BE2C (cell line): Measurements from ENCODE around the gene ERF.

ENCODE experiments used
- DNase-seq: peaks from one replicate; pipeline ENCODE4 v3.0.0-alpha.2; 2020
- H3K27me3 ChIP-seq: fragments of 250-450 bp; sonication (Bioruptor Pico); 2 replicates; pipeline ENCODE4 v1.5.1; 2020; ENCODE audit warnings: mild to moderate bottlenecking
- H3K36me3 ChIP-seq: fragments of 250-450 bp; sonication (Bioruptor Pico); 2 replicates; pipeline ENCODE4 v1.5.1; 2020; ENCODE audit warnings: mild to moderate bottlenecking
- H3K4me1 ChIP-seq: fragments of 250-450 bp; sonication (Bioruptor Pico); 2 replicates; pipeline ENCODE4 v1.5.1; 2020
- H3K4me3 ChIP-seq: 2 replicates; pipeline ENCODE4 v1.5.1; 2011; ENCODE audit warnings: low read depth, low read length
- H3K9me3 ChIP-seq: fragments of 250-450 bp; sonication (Bioruptor Pico); 2 replicates; pipeline ENCODE4 v1.5.1; 2020
- CTCF ChIP-seq: IDR thresholded peaks from 2 replicates; pipeline ENCODE4 v1.5.1; 2012; ENCODE audit warnings: mild to moderate bottlenecking, low read depth, low read length

ERF gene

GRCh38 chr19:42275103-42275502, 20.2 kb upstream of the ERF start:
- no peak for DNase-seq
- H3K4me1 ChIP-seq = peaks cover 21% of the 10 kb centered on the region

GRCh38 chr19:42274065-42274682, 19.2 kb upstream of the ERF start:
- peaks cover 17% of the 10 kb centered on the region for H3K4me1 ChIP-seq
- no peak for TF ChIP-seq CTCF
- no peaks in the 10 kb centered on the region for H3K27me3 ChIP-seq
- no peaks in the 10 kb centered on the region for H3K9me3 ChIP-seq
- no peak for DNase-seq
- H3K36me3 ChIP-seq = peaks cover 43% of the 10 kb centered on the region
- no peak overlapping the region for H3K4me3 ChIP-seq

More at GRCh38 chr19:42275103-42275502, 20.2 kb upstream of the ERF start:
- H3K36me3 ChIP-seq = peaks cover 43% of the 10 kb centered on the region
- H3K27me3 ChIP-seq = no peaks in the 10 kb centered on the region
- no peaks in the 10 kb centered on the region for H3K9me3 ChIP-seq
- no peak for TF ChIP-seq CTCF
- no peak overlapping the region for H3K4me3 ChIP-seq

GRCh38 chr19:42273407-42274064, 18.6 kb upstream of the ERF start:
- DNase-seq = no peak
- H3K4me1 ChIP-seq = peaks cover 11% of the 10 kb centered on the region
- H3K36me3 ChIP-seq = peaks cover 43% of the 10 kb centered on the region

GRCh38 chr19:42272989-42273406, 18.1 kb upstream of the ERF start:
- Histone ChIP-seq H3K27me3 (no peaks in the 10 kb centered on the region), H3K4me3 (no peak overlapping the region), H3K36me3 (peaks cover 43% of the 10 kb centered on the region), H3K9me3 (no peaks in the 10 kb centered on the region), H3K4me1 (peaks cover 5% of the 10 kb centered on the region)
- TF ChIP-seq CTCF = no peak
- no peak for DNase-seq

More at GRCh38 chr19:42273407-42274064, 18.6 kb upstream of the ERF start:
- TF ChIP-seq CTCF = no peak
- Histone ChIP-seq H3K9me3 (no peaks in the 10 kb centered on the region), H3K27me3 (no peaks in the 10 kb centered on the region), H3K4me3 (no peak overlapping the region)

GRCh38 chr19:42272535-42272897, 17.6 kb upstream of the ERF start:
- H3K36me3 ChIP-seq = peaks cover 43% of the 10 kb centered on the region
- no peaks in the 10 kb centered on the region for H3K9me3 ChIP-seq
- TF ChIP-seq CTCF = no peak
- H3K4me3 ChIP-seq = no peak overlapping the region
- DNase-seq = no peak
- peaks cover under 1% of the 10 kb centered on the region for H3K4me1 ChIP-seq
- H3K27me3 ChIP-seq = no peaks in the 10 kb centered on the region

GRCh38 chr19:42271861-42272534, 17.1 kb upstream of the ERF start:
- DNase-seq = no peak
- H3K4me1 ChIP-seq = no peaks in the 10 kb centered on the region
- H3K27me3 ChIP-seq = no peaks in the 10 kb centered on the region
- peaks cover 43% of the 10 kb centered on the region for H3K36me3 ChIP-seq
- no peak overlapping the region for H3K4me3 ChIP-seq
- H3K9me3 ChIP-seq = no peaks in the 10 kb centered on the region
- no peak for TF ChIP-seq CTCF
